HCT116 (cell line): ENCODE measurements around the gene NDUFAF5. TPM values are rescaled to one million over a fixed set of nuclear protein-coding genes. Genes with fewer than 3 reads are reported as not detected.

Experiments used
- ATAC-seq: fragments of 200-7000 bp; cut with Tn5 transposase; 2 replicates; pipeline ENCODE4 v1.9.1; 2020; ENCODE audit warnings: mild to moderate bottlenecking, moderate library complexity
- BruUV-seq: library from RNA; stranded (reverse); fragments of 400-500 nt; replicated peaks from 2 replicates; lab custom pipeline; 2021; lab: Mats Ljungman, UMichigan
- CTCF ChIA-PET: fragments of 300-600 bp; sonication (Branson Sonifier 250); formaldehyde crosslinking; loops from one replicate; lab custom pipeline; 2021; ENCODE audit warnings: antibody characterized with exemption; lab: Charles Lee
- POLR2A ChIA-PET: fragments of 300-600, 350-600 bp; sonication (Branson Sonifier 250); formaldehyde crosslinking; loops from one replicate; lab custom pipeline; 2021; ENCODE audit warnings: antibody characterized with exemption; lab: Charles Lee
- RAD21 ChIA-PET, 2 experiments: fragments of 300-600 bp; sonication (Branson Sonifier 250); formaldehyde crosslinking; loops; one replicate each; lab custom pipeline; 2023; ENCODE audit warnings: low total read pairs in 2 of 2; ENCODE audit not compliant: uncharacterized antibody in 2 of 2, unreplicated experiment in 2 of 2, low non-redundant PET in 1 of 2; lab: Charles Lee
- DNase-seq: peaks from one replicate; pipeline ENCODE4 v3.0.0-alpha.2; 2010; ENCODE audit warnings: low read depth, low spot score
- H2AFZ ChIP-seq: fragments of 200-600 bp; shearing (Covaris generic), sonication (generic); 2 replicates; pipeline ENCODE4 v1.6.1; 2017; ENCODE audit warnings: low read depth, mixed run types, mixed read lengths, antibody characterized with exemption, low read length; ENCODE audit not compliant: poor library complexity, severe bottlenecking
- H3K27ac ChIP-seq: 2 replicates; pipeline ENCODE4 v1.5.1; 2012; ENCODE audit warnings: low read depth, low read length
- H3K27me3 ChIP-seq: fragments of 200-600 bp; sonication (generic); 2 replicates; pipeline ENCODE4 v1.6.1; 2016; ENCODE audit warnings: mixed run types, low read length, mixed read lengths; ENCODE audit not compliant: insufficient read depth
- H3K36me3 ChIP-seq, 2 experiments: fragments of 200-500 bp in 1 of 2; fragments of 200-600 bp in 1 of 2; sonication (Bioruptor generic) in 1 of 2; sonication (generic) in 1 of 2; 2 replicates each; pipeline versions ENCODE4 v1.5.1 to v1.6.1; 2014 to 2016; ENCODE audit warnings: low read length in 2 of 2, inconsistent platforms in 1 of 2, mixed read lengths in 1 of 2, mixed run types in 1 of 2; ENCODE audit not compliant: insufficient read depth in 2 of 2, control insufficient read depth in 1 of 2
- H3K4me1 ChIP-seq, 2 experiments: fragments of 200-600 bp in 1 of 2; sonication (generic) in 1 of 2; 2 replicates each; pipeline versions ENCODE4 v1.5.1 to v1.6.1; 2012 to 2017; ENCODE audit warnings: low read length in 2 of 2, inconsistent platforms in 1 of 2, mild to moderate bottlenecking in 1 of 2, mixed read lengths in 1 of 2, mixed run types in 1 of 2, moderate library complexity in 1 of 2; ENCODE audit not compliant: insufficient read depth in 2 of 2, control insufficient read depth in 1 of 2
- H3K4me2 ChIP-seq: fragments of 200-600 bp; sonication (generic); 2 replicates; pipeline ENCODE4 v1.6.1; 2017; ENCODE audit warnings: mixed run types, low read length, mixed read lengths
- H3K4me3 ChIP-seq, 2 experiments: fragments of 200-600 bp in 1 of 2; sonication (generic) in 1 of 2; replicated peaks in 1 of 2; 2 replicates each; pipeline ENCODE4 v1.5.1; 2011 to 2016; ENCODE audit warnings: low read length in 2 of 2, control low read depth in 1 of 2, low read depth in 1 of 2, mild to moderate bottlenecking in 1 of 2, mixed read lengths in 1 of 2, mixed run types in 1 of 2
- H3K79me2 ChIP-seq: fragments of 200-600 bp; sonication (generic); 2 replicates; pipeline ENCODE4 v1.6.1; 2017; ENCODE audit warnings: mild to moderate bottlenecking, mixed run types, low read length, moderate library complexity, mixed read lengths; ENCODE audit not compliant: insufficient read depth
- H3K9ac ChIP-seq: fragments of 200-600 bp; sonication (generic); 2 replicates; pipeline ENCODE4 v1.6.1; 2016; ENCODE audit warnings: low read length, mixed read lengths
- H3K9me2 ChIP-seq: fragments of 200-600 bp; sonication (generic), shearing (Covaris generic); 2 replicates; pipeline ENCODE4 v1.6.1; 2017; ENCODE audit warnings: mixed run types, mild to moderate bottlenecking, moderate library complexity; ENCODE audit not compliant: insufficient read depth
- H3K9me3 ChIP-seq, 2 experiments: fragments of 200-500 bp in 1 of 2; fragments of 200-600 bp in 1 of 2; sonication (Bioruptor generic) in 1 of 2; sonication (generic) in 1 of 2; 2 replicates each; pipeline ENCODE4 v1.6.1; 2014 to 2017; ENCODE audit warnings: low read length in 2 of 2, mixed read lengths in 2 of 2, inconsistent platforms in 1 of 2, low read depth in 1 of 2, mild to moderate bottlenecking in 1 of 2, mixed run types in 1 of 2, moderate library complexity in 1 of 2; ENCODE audit not compliant: control insufficient read depth in 1 of 2, insufficient read depth in 1 of 2
- H4K20me1 ChIP-seq: fragments of 200-600 bp; sonication (generic), shearing (Covaris generic); 2 replicates; pipeline ENCODE4 v1.6.1; 2017; ENCODE audit warnings: mixed run types, mild to moderate bottlenecking, moderate library complexity; ENCODE audit not compliant: insufficient read depth
- CTCF ChIP-seq, 3 experiments: fragments of 200-600 bp in 1 of 3; sonication (generic) in 1 of 3; IDR thresholded peaks in 2 of 3; conservative IDR thresholded peaks in 1 of 3; 2 replicates each; pipeline ENCODE4 v1.5.1; 2012 to 2017; ENCODE audit warnings: low read depth in 2 of 3, low read length in 2 of 3, antibody characterized with exemption in 1 of 3, borderline replicate concordance in 1 of 3, control low read depth in 1 of 3, mild to moderate bottlenecking in 1 of 3, mixed read lengths in 1 of 3, mixed run types in 1 of 3, moderate library complexity in 1 of 3; ENCODE audit not compliant: insufficient read depth in 1 of 3
- EZH2phosphoT487 ChIP-seq: fragments of 200-600 bp; IDR thresholded peaks from 2 replicates; pipeline ENCODE4 v1.6.1; 2018; ENCODE audit warnings: antibody characterized with exemption, borderline replicate concordance
- POLR2A ChIP-seq: IDR thresholded peaks from 2 replicates; pipeline ENCODE4 v1.7.0; 2011; ENCODE audit warnings: borderline replicate concordance; ENCODE audit not compliant: insufficient read depth, insufficient read length; ENCODE audit errors: extremely low read depth
- SP1 ChIP-seq: IDR thresholded peaks from 2 replicates; pipeline ENCODE4 v1.6.1; 2012; ENCODE audit warnings: low read depth
- ZBTB33 ChIP-seq: IDR thresholded peaks from 2 replicates; pipeline ENCODE4 v1.6.1; 2011; ENCODE audit warnings: mild to moderate bottlenecking, low read length, moderate library complexity; ENCODE audit not compliant: insufficient replicate concordance; ENCODE audit errors: extremely low read depth
- intact Hi-C: fragments of 100-400 bp; cut with micrococcal nuclease; formaldehyde crosslinking; loops from 2 replicates; pipeline ENCODE4 v1.10.0; 2022
- total RNA-seq: library from RNA; stranded (reverse); gene quantifications from one replicate; pipeline ENCODE4 v1.2.1, GENCODE V29; 2021; ENCODE audit not compliant: unreplicated experiment

Gene NDUFAF5
- total RNA-seq, 1 experiment from 2014 or later, result 30.8 TPM

GRCh38 chr20:13765299-13765698 lies 19.5 kb upstream of the NDUFAF5 start:
- no peak for TF ChIP-seq CTCF (IDR thresholded peaks at IDR 0.05 in 2 of 3, conservative IDR thresholded peaks at IDR 0.05 in 1 of 3; ENCODE audit: borderline replicate concordance in 1 of 3, insufficient read depth in 1 of 3, low read depth in 2 of 3, low read length in 2 of 3)
- TF ChIP-seq ZBTB33, result no peak
- no peak for TF ChIP-seq EZH2phosphoT487
- no peak for TF ChIP-seq POLR2A
- no peak for TF ChIP-seq SP1
- H3K9me3 ChIP-seq, result no peaks in the 10 kb centered on the region
- peaks cover 12% of the 10 kb centered on the region; the same call in 1 of the 2 replicates for H4K20me1 ChIP-seq
- DNase-seq (no peak), ATAC-seq (no peak)
- intact Hi-C loops, result no loop called here
- CTCF ChIA-PET, result no interaction called here
- H3K79me2 ChIP-seq, result peaks cover 30% of the 10 kb centered on the region
- POLR2A ChIA-PET, result interaction anchor here (0.7 kb wide), 1 partner anchor 13 kb away, joined by 4 read pairs; no protein-coding TSS in a partner anchor
- H3K4me1 ChIP-seq, result no peaks in the 10 kb centered on the region
- no peaks in the 10 kb centered on the region for H3K9me2 ChIP-seq
- no peak overlapping the region for H3K4me3 ChIP-seq
- H3K4me2 ChIP-seq, result no peak overlapping the region
- RAD21 ChIA-PET, result no interaction called here
- BruUV-seq, result no TSS peak
- H3K9ac ChIP-seq, result no peak overlapping the region
- H2AFZ ChIP-seq, result no peak overlapping the region
- peaks cover 53 to 63% of the 10 kb centered on the region in 2 experiments for H3K36me3 ChIP-seq
- H3K27ac ChIP-seq, result no peak overlapping the region
- H3K27me3 ChIP-seq, result no peaks in the 10 kb centered on the region
